ENCODE measurements around the gene MTHFSD.
A peak's percentile ranks its signal among the peaks of the same experiment; 100 is the strongest.

The MTHFSD gene

GRCh38 chr16:86519007-86519648 is 35.9 kb downstream of the MTHFSD start:
- H3K4me1 ChIP-seq = no peaks in the 10 kb centered on the region
- H3K9me3 ChIP-seq = no peaks in the 10 kb centered on the region
- in situ Hi-C loops (cut with MboI; ENCODE audit: low sequenced_read_pairs) = loop anchor here (5.0 to 10.0 kb wide), 3 partner anchors 177 to 694 kb away; no protein-coding TSS in a partner anchor
- H3K36me3 ChIP-seq (replicated peaks) = no peaks in the 10 kb centered on the region
- no peak overlapping the region for H3K4me3 ChIP-seq
- peaks cover 42% of the 10 kb centered on the region for H3K27me3 ChIP-seq (ENCODE audit: low read depth)
- no peak for DNase-seq (ENCODE audit: low spot score in 2 of 2)

GRCh38 chr16:86517652-86518258 is 37.3 kb downstream of the MTHFSD start:
- H3K4me1 ChIP-seq = no peaks in the 10 kb centered on the region
- peaks cover 53% of the 10 kb centered on the region for H3K27me3 ChIP-seq (ENCODE audit: low read depth)
- no peaks in the 10 kb centered on the region for H3K36me3 ChIP-seq (replicated peaks)
- DNase-seq (ENCODE audit: low spot score in 2 of 2) = peak; percentile 39 to 78
- in situ Hi-C loops (cut with MboI; ENCODE audit: low sequenced_read_pairs) = loop anchor here (5.0 to 10.0 kb wide), 3 partner anchors 175 to 693 kb away; no protein-coding TSS in a partner anchor
- H3K9me3 ChIP-seq = no peaks in the 10 kb centered on the region
- H3K4me3 ChIP-seq = no peak overlapping the region

GRCh38 chr16:86517033-86517432 is 38.0 kb downstream of the MTHFSD start:
- no peaks in the 10 kb centered on the region for H3K36me3 ChIP-seq (replicated peaks)
- in situ Hi-C loops (cut with MboI; ENCODE audit: low sequenced_read_pairs) = loop anchor here (5.0 to 10.0 kb wide), 3 partner anchors 175 to 692 kb away; no protein-coding TSS in a partner anchor
- H3K4me3 ChIP-seq = no peak overlapping the region
- no peaks in the 10 kb centered on the region for H3K4me1 ChIP-seq
- H3K9me3 ChIP-seq = no peaks in the 10 kb centered on the region
- DNase-seq (ENCODE audit: low spot score in 2 of 2) = no peak
- peaks cover 59% of the 10 kb centered on the region for H3K27me3 ChIP-seq (ENCODE audit: low read depth)

GRCh38 chr16:86516623-86517003 is 38.4 kb downstream of the MTHFSD start:
- Histone ChIP-seq H3K27me3 (ENCODE audit: low read depth) (peaks cover 59% of the 10 kb centered on the region), H3K4me1 (no peaks in the 10 kb centered on the region), H3K36me3 (replicated peaks) (no peaks in the 10 kb centered on the region), H3K4me3 (no peak overlapping the region), H3K9me3 (no peaks in the 10 kb centered on the region)
- DNase-seq (ENCODE audit: low spot score in 2 of 2) = no peak
- in situ Hi-C loops (cut with MboI; ENCODE audit: low sequenced_read_pairs) = loop anchor here (5.0 to 10.0 kb wide), 3 partner anchors 174 to 692 kb away; no protein-coding TSS in a partner anchor

GRCh38 chr16:86515777-86516622 is 39.0 kb downstream of the MTHFSD start:
- DNase-seq (ENCODE audit: low spot score in 2 of 2) = no peak
- peaks cover 59% of the 10 kb centered on the region for H3K27me3 ChIP-seq (ENCODE audit: low read depth)
- no peaks in the 10 kb centered on the region for H3K36me3 ChIP-seq (replicated peaks)
- in situ Hi-C loops (cut with MboI; ENCODE audit: low sequenced_read_pairs) = loop anchor here (5.0 to 10.0 kb wide), 3 partner anchors 174 to 691 kb away; no protein-coding TSS in a partner anchor
- no peaks in the 10 kb centered on the region for H3K9me3 ChIP-seq
- no peak overlapping the region for H3K4me3 ChIP-seq
- no peaks in the 10 kb centered on the region for H3K4me1 ChIP-seq

- H3K4me3 ChIP-seq = no peak overlapping the region
These were observed 39.6 kb downstream of the MTHFSD start for GRCh38 chr16:86515413-86515776.

GRCh38 chr16:86514481-86515376 is 40.3 kb downstream of the MTHFSD start:
- in situ Hi-C loops (cut with MboI; ENCODE audit: low sequenced_read_pairs) = loop anchor here (5.0 to 10.0 kb wide), 3 partner anchors 172 to 690 kb away; no protein-coding TSS in a partner anchor
- no peak for DNase-seq (ENCODE audit: low spot score in 2 of 2)
- Histone ChIP-seq H3K4me3 (no peak overlapping the region), H3K36me3 (replicated peaks) (no peaks in the 10 kb centered on the region), H3K27me3 (ENCODE audit: low read depth) (peaks cover 66% of the 10 kb centered on the region), H3K4me1 (no peaks in the 10 kb centered on the region), H3K9me3 (no peaks in the 10 kb centered on the region)

More at GRCh38 chr16:86515413-86515776, 39.6 kb downstream of the MTHFSD start:
- in situ Hi-C loops (cut with MboI; ENCODE audit: low sequenced_read_pairs) = loop anchor here (5.0 to 10.0 kb wide), 3 partner anchors 173 to 691 kb away; no protein-coding TSS in a partner anchor
- no peaks in the 10 kb centered on the region for H3K9me3 ChIP-seq
- no peaks in the 10 kb centered on the region for H3K36me3 ChIP-seq (replicated peaks)
- peaks cover 63% of the 10 kb centered on the region for H3K27me3 ChIP-seq (ENCODE audit: low read depth)
- H3K4me1 ChIP-seq = no peaks in the 10 kb centered on the region
- DNase-seq (ENCODE audit: low spot score in 2 of 2) = no peak

- no peak for DNase-seq (ENCODE audit: low spot score in 2 of 2)
- peaks cover 70% of the 10 kb centered on the region for H3K27me3 ChIP-seq (ENCODE audit: low read depth)
- in situ Hi-C loops (cut with MboI; ENCODE audit: low sequenced_read_pairs) = loop anchor here (10.0 kb wide), 1 partner anchor 689 kb away; no protein-coding TSS in a partner anchor
- no peak overlapping the region for H3K4me3 ChIP-seq
- no peaks in the 10 kb centered on the region for H3K36me3 ChIP-seq (replicated peaks)
- peaks cover 3% of the 10 kb centered on the region; the same call in 1 of the 2 replicates for H3K4me1 ChIP-seq
- no peaks in the 10 kb centered on the region for H3K9me3 ChIP-seq
These were observed 41.4 kb downstream of the MTHFSD start for GRCh38 chr16:86513471-86514277.

GRCh38 chr16:86512860-86513470 is 42.1 kb downstream of the MTHFSD start:
- in situ Hi-C loops (cut with MboI; ENCODE audit: low sequenced_read_pairs) = loop anchor here (10.0 kb wide), 1 partner anchor 688 kb away; no protein-coding TSS in a partner anchor
- Histone ChIP-seq H3K4me1 (peaks cover 3% of the 10 kb centered on the region; the same call in 1 of the 2 replicates), H3K4me3 (peak overlapping the region; percentile 24), H3K9me3 (no peaks in the 10 kb centered on the region), H3K36me3 (replicated peaks) (no peaks in the 10 kb centered on the region), H3K27me3 (ENCODE audit: low read depth) (peaks cover 77% of the 10 kb centered on the region)
- DNase-seq (ENCODE audit: low spot score in 2 of 2) = no peak

GRCh38 chr16:86512301-86512859 is 42.7 kb downstream of the MTHFSD start:
- in situ Hi-C loops (cut with MboI; ENCODE audit: low sequenced_read_pairs) = loop anchor here (10.0 kb wide), 1 partner anchor 688 kb away; no protein-coding TSS in a partner anchor
- peaks cover 81% of the 10 kb centered on the region for H3K27me3 ChIP-seq (ENCODE audit: low read depth)
- H3K4me1 ChIP-seq = peaks cover 3% of the 10 kb centered on the region; the same call in 1 of the 2 replicates
- no peak for DNase-seq (ENCODE audit: low spot score in 2 of 2)
- no peaks in the 10 kb centered on the region for H3K36me3 ChIP-seq (replicated peaks)
- H3K9me3 ChIP-seq = no peaks in the 10 kb centered on the region
- H3K4me3 ChIP-seq = peak overlapping the region; percentile 24

- no peaks in the 10 kb centered on the region for H3K36me3 ChIP-seq (replicated peaks)
- H3K4me3 ChIP-seq = peak overlapping the region; percentile 24
- DNase-seq (ENCODE audit: low spot score in 2 of 2) = no peak
- in situ Hi-C loops (cut with MboI; ENCODE audit: low sequenced_read_pairs) = loop anchor here (10.0 kb wide), 1 partner anchor 687 kb away; no protein-coding TSS in a partner anchor
- H3K4me1 ChIP-seq = peaks cover 3% of the 10 kb centered on the region; the same call in 1 of the 2 replicates
- no peaks in the 10 kb centered on the region for H3K9me3 ChIP-seq
- peaks cover 82% of the 10 kb centered on the region for H3K27me3 ChIP-seq (ENCODE audit: low read depth)
These were observed 43.5 kb downstream of the MTHFSD start for GRCh38 chr16:86511317-86512161.

Measured in HAP-1 (cell line).